ENCODE data around the gene ZNF91.
"Not testable (repeated sequence)": the region's sequence is repeated elsewhere in the genome, so short reads cannot be mapped to it uniquely, and the experiment has no call there.

ZNF91 gene

GRCh38 chr19:23399443-23399842 is 4.2 kb upstream of the ZNF91 start:
- no peak for DNase-seq (ENCODE audit: low read depth in 1 of 2, low spot score in 1 of 2)

GRCh38 chr19:23395722-23396117 is 449 bp upstream of the ZNF91 start:
- DNase-seq (ENCODE audit: low read depth in 1 of 2, low spot score in 1 of 2), result not testable (repeated sequence)

GRCh38 chr19:23394511-23394910 is 760 bp downstream of the ZNF91 start:
- DNase-seq (ENCODE audit: low read depth in 1 of 2, low spot score in 1 of 2), result no peak

DNA sequence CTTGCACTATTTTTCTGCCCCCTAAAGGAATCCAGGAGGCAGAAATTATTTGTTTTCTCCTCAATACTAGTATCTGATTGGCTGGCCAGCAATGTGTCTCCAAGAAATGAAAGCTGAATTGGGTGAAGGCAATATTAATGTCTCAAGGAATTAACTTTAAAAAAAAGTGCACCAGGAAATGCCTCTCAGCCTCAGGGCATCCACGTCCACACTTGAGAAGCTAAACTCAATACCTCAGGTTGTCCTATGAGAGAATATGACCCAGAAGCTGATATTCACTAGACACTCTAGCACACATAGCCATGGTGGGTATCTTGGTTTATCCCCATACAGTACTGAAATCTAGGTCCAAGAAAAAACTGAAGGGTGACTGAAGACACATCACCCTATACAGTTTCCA is 2.1 kb downstream of the ZNF91 start:
- DNase-seq (ENCODE audit: low read depth in 1 of 2, low spot score in 1 of 2), result no peak

GRCh38 chr19:23391236-23391635 is 4.0 kb downstream of the ZNF91 start:
- DNase-seq (ENCODE audit: low read depth in 1 of 2, low spot score in 1 of 2), result no peak

- no peak for DNase-seq (ENCODE audit: low read depth in 1 of 2, low spot score in 1 of 2)
Measured at GRCh38 chr19:23385404-23385803, 9.9 kb downstream of the ZNF91 start.

GRCh38 chr19:23384858-23385257 is 10.4 kb downstream of the ZNF91 start:
- no peak for DNase-seq (ENCODE audit: low read depth in 1 of 2, low spot score in 1 of 2)

DNA sequence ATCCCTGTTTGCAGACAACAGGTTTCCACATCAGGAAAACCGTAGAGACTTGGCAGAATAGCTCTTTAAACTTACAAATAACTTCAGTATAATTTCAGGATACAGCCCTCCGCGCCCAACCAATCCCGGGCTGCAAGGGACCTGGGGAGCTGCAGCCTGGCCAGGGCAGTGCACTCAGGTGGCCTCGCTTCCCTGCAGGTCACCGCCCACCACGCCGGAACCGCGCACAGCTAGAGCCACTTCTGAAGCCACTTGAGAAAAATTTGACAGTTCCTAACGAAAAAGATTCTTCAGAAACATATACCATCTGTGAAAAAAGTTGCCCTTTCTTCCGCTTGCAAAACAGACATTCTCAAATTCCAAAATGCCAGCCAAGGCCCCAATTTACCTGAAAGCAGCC is 11.1 kb downstream of the ZNF91 start:
- no peak for DNase-seq (ENCODE audit: low read depth in 1 of 2, low spot score in 1 of 2)

DNA sequence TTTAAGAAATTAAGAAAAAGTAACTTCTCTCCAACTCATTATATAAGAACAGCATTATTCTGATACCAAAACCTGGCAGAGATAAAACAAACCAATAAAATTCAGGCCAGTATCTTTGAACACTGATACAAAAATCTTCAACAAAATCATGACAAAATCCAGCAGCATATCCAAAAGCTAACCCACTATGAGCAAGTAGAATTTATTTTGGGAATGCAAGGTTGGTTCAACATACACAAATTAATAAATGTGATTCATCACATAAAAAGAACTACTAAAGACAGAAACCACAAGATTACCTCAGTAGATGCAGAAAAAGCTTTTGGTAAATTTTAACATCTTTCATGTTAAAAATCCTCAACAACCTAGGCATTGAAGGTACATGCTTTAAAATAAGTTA is 12.3 kb downstream of the ZNF91 start:
- no peak for DNase-seq (ENCODE audit: low read depth in 1 of 2, low spot score in 1 of 2)

DNA sequence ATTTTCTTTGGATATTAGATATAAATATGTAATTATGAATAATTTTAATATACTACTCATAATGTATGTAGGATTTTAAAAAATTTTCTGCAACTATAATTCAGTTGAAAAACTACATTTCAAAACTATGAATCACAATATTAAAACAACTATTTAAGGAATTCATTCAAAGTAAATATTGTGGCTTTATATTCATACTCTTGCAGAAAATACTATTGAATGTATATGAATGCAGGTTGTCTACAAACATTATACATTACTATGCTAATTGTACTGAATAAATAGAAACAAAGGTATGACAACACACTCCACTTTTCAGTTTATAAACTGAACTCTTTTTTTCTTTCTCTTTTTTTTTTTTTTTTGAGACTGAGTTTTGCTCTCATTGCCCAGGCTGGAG is 14.2 kb downstream of the ZNF91 start:
- no peak for DNase-seq (ENCODE audit: low read depth in 1 of 2, low spot score in 1 of 2)

- DNase-seq (ENCODE audit: low read depth in 1 of 2, low spot score in 1 of 2), result not testable (repeated sequence)
Measured at GRCh38 chr19:23379671-23380070, 15.6 kb downstream of the ZNF91 start.

GRCh38 chr19:23378948-23379347 is 16.3 kb downstream of the ZNF91 start:
- DNase-seq (ENCODE audit: low read depth in 1 of 2, low spot score in 1 of 2), result no peak

GRCh38 chr19:23377276-23377675 is 18.0 kb downstream of the ZNF91 start:
- no peak for DNase-seq (ENCODE audit: low read depth in 1 of 2, low spot score in 1 of 2)

- DNase-seq (ENCODE audit: low read depth in 1 of 2, low spot score in 1 of 2), result no peak
Measured at GRCh38 chr19:23366437-23366836, 28.8 kb downstream of the ZNF91 start.

DNA sequence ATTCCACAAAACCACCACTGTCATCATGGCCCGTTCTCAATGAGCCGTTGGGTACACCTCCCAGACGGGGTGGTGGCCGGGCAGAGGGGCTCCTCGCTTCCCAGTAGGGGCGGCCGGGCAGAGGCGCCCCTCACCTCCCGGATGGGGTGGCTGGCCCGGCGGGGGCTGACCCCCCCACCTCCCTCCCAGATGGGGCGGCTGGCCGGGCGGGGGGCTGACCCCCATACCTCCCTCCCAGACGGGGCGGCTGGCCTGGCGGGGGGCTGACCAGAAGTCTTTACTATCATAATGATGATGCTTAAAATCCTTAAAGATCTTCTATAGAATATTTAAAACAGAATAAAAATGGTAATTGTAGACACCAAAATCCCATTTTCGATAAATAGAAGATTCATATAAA is 29.2 kb downstream of the ZNF91 start:
- not testable (repeated sequence) for DNase-seq (ENCODE audit: low read depth in 1 of 2, low spot score in 1 of 2)

GRCh38 chr19:23365222-23365621 is 30.0 kb downstream of the ZNF91 start:
- DNase-seq (ENCODE audit: low read depth in 1 of 2, low spot score in 1 of 2), result no peak

DNA sequence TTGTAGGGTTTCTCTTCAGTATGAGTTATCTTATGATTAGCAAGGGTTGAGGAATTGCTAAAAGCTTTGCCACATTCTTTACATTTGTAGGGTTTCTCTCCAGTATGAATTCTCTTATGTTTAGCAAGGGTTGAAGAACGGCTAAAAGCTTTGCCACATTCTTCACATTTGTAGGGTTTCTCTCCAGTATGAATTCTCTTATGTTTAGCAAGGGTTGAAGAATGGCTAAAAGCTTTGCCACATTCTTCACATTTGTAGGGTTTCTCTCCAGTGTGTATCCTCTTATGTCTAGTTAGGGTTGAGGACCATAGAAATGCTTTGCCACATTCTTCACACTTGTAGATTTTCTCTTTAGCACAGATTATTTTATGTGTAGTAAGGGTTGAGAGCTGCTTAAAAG is 33.4 kb downstream of the ZNF91 start:
- not testable (repeated sequence) for DNase-seq (ENCODE audit: low read depth in 1 of 2, low spot score in 1 of 2)

GRCh38 chr19:23351806-23352205 is 43.5 kb downstream of the ZNF91 start:
- no peak for DNase-seq (ENCODE audit: low read depth in 1 of 2, low spot score in 1 of 2)

GRCh38 chr19:23346696-23347095 is 48.6 kb downstream of the ZNF91 start:
- no peak for DNase-seq (ENCODE audit: low read depth in 1 of 2, low spot score in 1 of 2)

- no peak for DNase-seq (ENCODE audit: low read depth in 1 of 2, low spot score in 1 of 2)
Measured at GRCh38 chr19:23345838-23346237, 49.4 kb downstream of the ZNF91 start.

- DNase-seq (ENCODE audit: low read depth in 1 of 2, low spot score in 1 of 2), result no peak
Measured at GRCh38 chr19:23343434-23344010, 51.7 kb downstream of the ZNF91 start.

- no peak for DNase-seq (ENCODE audit: low read depth in 1 of 2, low spot score in 1 of 2)
Measured at GRCh38 chr19:23328211-23328610, 67.1 kb downstream of the ZNF91 start.

DNA sequence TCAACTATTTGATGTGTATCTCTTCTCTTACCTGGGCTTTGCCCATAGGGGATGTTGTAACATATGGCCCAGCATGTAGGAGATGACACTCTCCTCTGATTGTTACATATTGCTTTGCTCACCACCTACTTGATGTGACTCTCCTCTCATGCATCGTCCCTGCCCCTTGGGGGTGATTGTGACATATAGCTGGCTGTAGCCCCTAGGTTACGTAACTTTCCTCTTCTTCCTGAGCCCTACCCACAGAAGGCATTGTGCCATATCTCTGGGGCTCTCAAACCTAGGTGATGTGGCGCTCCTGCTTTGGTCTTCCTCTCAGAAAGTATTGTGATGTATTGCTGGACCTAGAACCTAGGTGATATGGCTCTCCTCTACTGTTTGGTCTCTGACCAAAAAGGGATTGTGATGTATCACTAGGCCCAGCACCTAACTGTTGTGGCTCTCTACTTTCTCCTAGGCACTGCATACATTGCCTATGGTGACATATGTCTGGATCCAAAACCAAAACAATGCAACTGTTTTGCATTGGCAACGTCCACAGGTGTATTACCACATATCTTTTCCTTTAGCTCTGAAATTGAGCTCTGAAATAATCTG is 73.2 kb downstream of the ZNF91 start:
- no peak for DNase-seq (ENCODE audit: low read depth in 1 of 2, low spot score in 1 of 2)

All from activated CD4-positive, alpha-beta T cell treated with anti-CD3 and anti-CD28 coated beads, Interleukin-2, amount 50 U/mL, for 24 hours (primary cell).